Uterus (tissue), 2 donors: ENCODE data around the gene TARP.

Source experiments
- CTCF ChIP-seq, 4 experiments: fragments of 200-600 bp in 2 of 4; fragments of 450-650 bp in 2 of 4; sonication (generic) in 2 of 4; IDR thresholded peaks; one replicate each; pipeline ENCODE4 v1.5.1; 2016 to 2019; ENCODE audit warnings: antibody characterized with exemption in 4 of 4, mild to moderate bottlenecking in 2 of 4, moderate library complexity in 1 of 4
- POLR2A ChIP-seq, 2 donors: fragments of 450-650 bp; IDR thresholded peaks; one replicate each; pipeline ENCODE4 v1.6.1; 2016; ENCODE audit warnings: antibody characterized with exemption in 2 of 2, mild to moderate bottlenecking in 1 of 2, moderate library complexity in 1 of 2

GRCh38 chr7:38310591-38311101 lies 37.2 kb upstream of the TARP start:
- TF ChIP-seq CTCF (IDR thresholded peaks at IDR 0.05): no peak
- TF ChIP-seq POLR2A (IDR thresholded peaks at IDR 0.05): no peak
